ENCODE measurements around the gene RBM15. TPM values are rescaled to one million over a fixed set of nuclear protein-coding genes. Genes with fewer than 3 reads are reported as not detected.

RBM15 gene
- polyA plus RNA-seq, 1 of the 3 experiments (the other 2 are of a cell fraction), result 3.8 TPM

GRCh38 chr1:110341872-110342331, 2.7 kb downstream of the RBM15 start:
- Histone ChIP-seq H3K27ac (ENCODE audit: low read depth in 2 of 2, low read length in 1 of 2) (no peak overlapping the region), H3K27me3 (ENCODE audit: insufficient read depth) (no peaks in the 10 kb centered on the region), H3F3A (replicated peaks; ENCODE audit: insufficient read depth) (peaks cover 13% of the 10 kb centered on the region), H3K4me1 (ENCODE audit: control insufficient read depth in 1 of 2, insufficient read depth in 2 of 2, low read depth in 1 of 2, low read length in 1 of 2) (peaks cover 41 to 45% of the 10 kb centered on the region in 2 experiments), H3K9ac (peak overlapping the region; percentile 49; the same call in 1 of the 2 replicates), H3K79me2 (ENCODE audit: insufficient read depth) (peaks cover 83% of the 10 kb centered on the region), H3K4me3 (ENCODE audit: low read depth in 2 of 2, low read length in 1 of 2) (peak overlapping the region; percentile 15 to 50; a peak in 3 of 4 replicates), H3K9me2 (no peaks in the 10 kb centered on the region), H3K9me3 (no peaks in the 10 kb centered on the region), H2AFZ (ENCODE audit: low read depth) (no peak overlapping the region), H3K36me3 (replicated peaks in 1 of 2; ENCODE audit: control insufficient read depth in 1 of 2, insufficient read depth in 2 of 2, low read length in 1 of 2) (peaks cover 51 to 66% of the 10 kb centered on the region in 2 experiments), H4K20me1 (ENCODE audit: insufficient read depth) (peaks cover 67% of the 10 kb centered on the region), H3K4me2 (peak overlapping the region; percentile 86)
- WGBS (ENCODE audit: low lambda C conversion rate), result 64% methylated on average over 9 of the region's 9 CpGs
- ChIA-PET CTCF (interaction anchor here (0.6 to 1.4 kb wide), 3 partner anchors 29 to 145 kb away, joined by 3 read pairs; no protein-coding TSS in a partner anchor), POLR2A (interaction anchor here (0.6 kb wide), 1 partner anchor 509 kb away, joined by 3 read pairs; no protein-coding TSS in a partner anchor)
- no peak for DNase-seq
- TF ChIP-seq RCOR1 (IDR thresholded peaks at IDR 0.05; ENCODE audit: low read length), result no peak

GRCh38 chr1:110343249-110343648, 4.1 kb downstream of the RBM15 start:
- TF ChIP-seq CTCF (IDR thresholded peaks at IDR 0.05) (no peak), EZH2phosphoT487 (IDR thresholded peaks at IDR 0.05; ENCODE audit: borderline replicate concordance, low read depth) (no peak), EP300 (IDR thresholded peaks at IDR 0.05; ENCODE audit: borderline replicate concordance in 1 of 2, low read depth in 1 of 2, low read length in 1 of 2) (no peak), RXRA (IDR thresholded peaks at IDR 0.05; ENCODE audit: borderline replicate concordance, low read depth) (no peak), TEAD4 (IDR thresholded peaks at IDR 0.05; ENCODE audit: borderline replicate concordance, insufficient read depth) (no peak), MEF2A (IDR thresholded peaks at IDR 0.05; ENCODE audit: borderline replicate concordance, low read depth) (no peak), ZBTB33 (IDR thresholded peaks at IDR 0.05; ENCODE audit: borderline replicate concordance, low read depth) (no peak), USF2 (IDR thresholded peaks at IDR 0.05; ENCODE audit: borderline replicate concordance, low read depth, low read length) (no peak), MAX (IDR thresholded peaks at IDR 0.05; ENCODE audit: low read depth) (no peak), USF1 (IDR thresholded peaks at IDR 0.05; ENCODE audit: borderline replicate concordance, low read depth) (no peak)
- peaks cover 78% of the 10 kb centered on the region for H4K20me1 ChIP-seq (ENCODE audit: insufficient read depth)
- POLR2A ChIA-PET, result interaction anchor here (0.5 kb wide), 1 partner anchor 15 kb away, joined by 3 read pairs; no protein-coding TSS in a partner anchor
- peaks cover 41 to 49% of the 10 kb centered on the region in 2 experiments for H3K4me1 ChIP-seq (ENCODE audit: control insufficient read depth in 1 of 2, insufficient read depth in 2 of 2, low read depth in 1 of 2, low read length in 1 of 2)
- no peaks in the 10 kb centered on the region for H3K9me2 ChIP-seq
- H3K9ac ChIP-seq, result 0 out of 2 replicates have a peak overlapping the region, but pooled peaks have one; percentile 49
- no peak overlapping the region; the same call in 1 of the 2 replicates for H2AFZ ChIP-seq (ENCODE audit: low read depth)
- peaks cover 12% of the 10 kb centered on the region for H3F3A ChIP-seq (replicated peaks; ENCODE audit: insufficient read depth)
- H3K4me2 ChIP-seq, result peak overlapping the region; percentile 86
- CTCF ChIA-PET, result interaction anchor here (1.0 to 1.4 kb wide), 2 partner anchors 117 to 136 kb away, joined by 3 to 4 read pairs; no protein-coding TSS in a partner anchor
- WGBS (ENCODE audit: low lambda C conversion rate), result 61% methylated on average over 2 of the region's 2 CpGs
- peak overlapping the region; percentile 15 to 50; a peak in 2 of 4 replicates for H3K4me3 ChIP-seq (ENCODE audit: low read depth in 2 of 2, low read length in 1 of 2)
- H3K79me2 ChIP-seq (ENCODE audit: insufficient read depth), result peaks cover 90% of the 10 kb centered on the region
- no peaks in the 10 kb centered on the region for H3K27me3 ChIP-seq (ENCODE audit: insufficient read depth)
- no peaks in the 10 kb centered on the region for H3K9me3 ChIP-seq
- H3K27ac ChIP-seq (ENCODE audit: low read depth in 2 of 2, low read length in 1 of 2), result no peak overlapping the region
- peaks cover 61 to 79% of the 10 kb centered on the region in 2 experiments for H3K36me3 ChIP-seq (replicated peaks in 1 of 2; ENCODE audit: control insufficient read depth in 1 of 2, insufficient read depth in 2 of 2, low read length in 1 of 2)
- DNase-seq, result no peak

Measured in SK-N-SH (cell line).